HG03045 (cell line): ENCODE data around the gene QPCT.
"Not testable (repeated sequence)": the region's sequence is repeated elsewhere in the genome, so short reads cannot be mapped to it uniquely, and the experiment has no call there.

Source experiments
- ATAC-seq: cut with Tn5 transposase; IDR thresholded peaks from one replicate; pipeline ENCODE4 v1.9.1; 2021; ENCODE audit warnings: mild to moderate bottlenecking, moderate library complexity; ENCODE audit not compliant: unreplicated experiment

The QPCT gene

GRCh38 chr2:37344453-37345361, at the start of gene QPCT:
Gene QPCT (plus strand): TSS chr2:37344630. CDS start chr2:37344732, 102 bp downstream.
- ATAC-seq = peak; percentile 66

GRCh38 chr2:37294858-37295257, 49.6 kb upstream of the QPCT start:
- ATAC-seq = not testable (repeated sequence)

GRCh38 chr2:37295469-37296073, 48.9 kb upstream of the QPCT start:
- no peak for ATAC-seq

GRCh38 chr2:37297632-37298031, 46.8 kb upstream of the QPCT start:
- no peak for ATAC-seq

GRCh38 chr2:37300146-37300545, 44.3 kb upstream of the QPCT start:
- ATAC-seq = no peak

- no peak for ATAC-seq
These were observed 43.9 kb upstream of the QPCT start for GRCh38 chr2:37300578-37300977.

GRCh38 chr2:37301408-37301807, 43.0 kb upstream of the QPCT start:
- no peak for ATAC-seq

GRCh38 chr2:37302701-37303252, 41.7 kb upstream of the QPCT start:
- no peak for ATAC-seq

GRCh38 chr2:37306024-37306423, 38.4 kb upstream of the QPCT start:
- no peak for ATAC-seq

GRCh38 chr2:37307500-37307899, 36.9 kb upstream of the QPCT start:
- no peak for ATAC-seq

- no peak for ATAC-seq
These were observed 29.1 kb upstream of the QPCT start for GRCh38 chr2:37315364-37315763.

GRCh38 chr2:37316181-37316580, 28.2 kb upstream of the QPCT start:
- ATAC-seq = no peak

GRCh38 chr2:37317746-37318145, 26.7 kb upstream of the QPCT start:
- no peak for ATAC-seq

GRCh38 chr2:37318401-37318800, 26.0 kb upstream of the QPCT start:
- peak; percentile 68 for ATAC-seq

GRCh38 chr2:37319754-37320609, 24.4 kb upstream of the QPCT start:
- no peak for ATAC-seq

GRCh38 chr2:37321029-37321682, 23.3 kb upstream of the QPCT start:
- no peak for ATAC-seq

- no peak for ATAC-seq
These were observed 22.1 kb upstream of the QPCT start for GRCh38 chr2:37322368-37322767.

- no peak for ATAC-seq
These were observed 21.2 kb upstream of the QPCT start for GRCh38 chr2:37323176-37323780.

- peak; percentile 16 for ATAC-seq
These were observed 20.5 kb upstream of the QPCT start for GRCh38 chr2:37323781-37324535.

- ATAC-seq = no peak
These were observed 20.0 kb upstream of the QPCT start for GRCh38 chr2:37324536-37324785.
